Activated naive CD4-positive, alpha-beta T cell treated with anti-CD3 and anti-CD28 coated beads, Interleukin-2, amount 50 U/mL, for 24 hours (primary cell): ENCODE data around the gene PIK3C2G.

ENCODE experiments used
- H3K27ac Mint-ChIP-seq: one replicate; pipeline ENCODE4 v1.8.0; 2021; ENCODE audit warnings: mild to moderate bottlenecking, mixed read lengths
- H3K27me3 Mint-ChIP-seq: one replicate; pipeline ENCODE4 v1.8.0; 2021; ENCODE audit warnings: mixed read lengths
- H3K36me3 Mint-ChIP-seq: one replicate; pipeline ENCODE4 v1.8.0; 2021; ENCODE audit warnings: mixed read lengths
- H3K4me1 Mint-ChIP-seq: one replicate; pipeline ENCODE4 v1.8.0; 2021; ENCODE audit warnings: mixed read lengths
- H3K4me3 Mint-ChIP-seq: one replicate; pipeline ENCODE4 v1.8.0; 2021; ENCODE audit warnings: mild to moderate bottlenecking, mixed read lengths
- H3K9me3 Mint-ChIP-seq: one replicate; pipeline ENCODE4 v1.8.0; 2021; ENCODE audit warnings: mixed read lengths

The PIK3C2G gene

DNA sequence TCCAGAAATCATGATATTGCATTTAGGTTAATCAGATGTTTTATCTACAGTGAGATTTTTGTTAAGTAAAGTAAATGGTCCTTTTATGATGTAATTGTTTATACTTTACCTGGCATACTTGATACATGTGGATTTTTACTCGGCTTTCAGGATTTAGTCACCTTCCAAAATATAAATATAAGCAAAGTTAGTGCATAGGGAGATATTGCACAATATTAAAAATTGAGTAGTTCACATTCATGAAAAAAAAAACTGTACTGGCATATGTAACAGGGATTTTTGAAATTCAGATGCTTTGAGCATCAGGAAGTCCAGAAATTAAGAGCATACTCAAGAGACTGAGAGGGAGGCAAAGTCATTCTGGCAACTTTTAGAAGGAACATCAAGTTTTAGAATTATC lies 303.0 kb downstream of the PIK3C2G start:
- H3K36me3 Mint-ChIP-seq: no peaks in the 10 kb centered on the region
- no peaks in the 10 kb centered on the region for H3K9me3 Mint-ChIP-seq
- H3K27me3 Mint-ChIP-seq: no peaks in the 10 kb centered on the region
- no peak overlapping the region for H3K4me3 Mint-ChIP-seq
- no peak overlapping the region for H3K27ac Mint-ChIP-seq
- no peaks in the 10 kb centered on the region for H3K4me1 Mint-ChIP-seq

DNA sequence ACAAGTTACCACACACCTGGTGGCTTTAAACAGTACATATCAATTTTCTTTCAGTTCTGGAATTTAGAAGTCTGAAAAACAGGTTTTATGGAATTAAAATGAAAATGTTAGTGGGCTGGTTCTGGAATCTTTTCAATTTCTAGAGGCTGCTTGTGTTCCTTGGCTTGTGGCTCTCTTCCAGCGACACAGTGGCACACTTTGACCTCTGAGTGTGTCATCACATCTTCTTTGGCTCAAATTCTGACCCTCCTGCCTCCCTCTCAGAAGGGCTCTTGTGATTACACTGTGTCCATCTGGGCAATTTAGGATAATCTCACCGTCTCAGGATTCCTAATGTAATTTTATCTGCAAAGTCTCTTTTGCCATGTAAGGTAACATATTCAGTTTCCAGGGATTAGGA lies 306.5 kb downstream of the PIK3C2G start:
- H3K27ac Mint-ChIP-seq: no peak overlapping the region
- H3K9me3 Mint-ChIP-seq: peaks cover 5% of the 10 kb centered on the region
- H3K36me3 Mint-ChIP-seq: no peaks in the 10 kb centered on the region
- no peaks in the 10 kb centered on the region for H3K27me3 Mint-ChIP-seq
- no peaks in the 10 kb centered on the region for H3K4me1 Mint-ChIP-seq
- no peak overlapping the region for H3K4me3 Mint-ChIP-seq

DNA sequence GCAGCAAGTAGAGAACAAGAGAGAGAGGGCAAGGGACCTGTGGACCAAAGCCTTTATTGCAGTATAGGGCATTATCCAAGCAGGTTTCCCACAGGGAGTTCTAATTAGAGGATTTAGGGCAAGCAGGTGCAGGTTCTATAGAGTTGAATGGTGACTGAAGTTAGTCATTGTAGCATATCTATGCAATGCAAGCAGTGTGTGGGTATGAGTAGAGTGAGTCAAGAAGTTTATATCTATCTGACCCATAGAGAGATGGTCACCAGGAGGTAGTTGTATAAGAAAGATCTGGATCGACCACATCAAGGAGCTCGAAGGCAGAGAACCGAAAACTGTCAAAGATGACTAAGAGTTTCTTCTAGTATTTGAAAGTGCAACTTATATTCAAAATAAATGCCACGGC lies 309.2 kb downstream of the PIK3C2G start:
- Mint-ChIP-seq H3K27ac (no peak overlapping the region), H3K9me3 (peaks cover 5% of the 10 kb centered on the region), H3K27me3 (no peaks in the 10 kb centered on the region), H3K4me1 (no peaks in the 10 kb centered on the region), H3K4me3 (no peak overlapping the region), H3K36me3 (no peaks in the 10 kb centered on the region)

DNA sequence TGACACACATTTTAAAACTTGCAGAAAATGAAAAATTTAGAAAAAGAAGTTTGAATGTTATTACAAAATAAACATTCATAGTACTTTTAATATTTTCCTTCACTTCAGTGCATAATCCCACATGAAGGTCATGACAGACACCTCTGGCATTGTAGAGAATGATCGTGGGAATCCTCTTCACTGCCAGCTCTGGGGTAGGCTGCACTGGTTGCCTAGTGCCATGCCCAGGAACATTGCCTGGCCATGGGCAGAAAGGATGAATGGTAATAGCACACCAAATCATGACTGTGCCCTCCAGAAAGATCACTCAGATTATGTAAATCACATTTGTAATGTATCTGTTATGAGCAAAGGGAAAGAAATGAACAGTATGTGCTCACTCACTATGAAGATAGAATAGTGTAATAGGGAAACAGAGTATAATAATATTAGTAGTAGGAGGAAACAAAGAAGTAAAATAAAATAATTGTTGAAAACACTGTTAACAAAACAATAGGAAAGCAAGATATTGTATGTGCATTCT lies 314.8 kb downstream of the PIK3C2G start:
- H3K9me3 Mint-ChIP-seq: peaks cover 5% of the 10 kb centered on the region
- no peak overlapping the region for H3K4me3 Mint-ChIP-seq
- no peaks in the 10 kb centered on the region for H3K27me3 Mint-ChIP-seq
- no peaks in the 10 kb centered on the region for H3K4me1 Mint-ChIP-seq
- no peaks in the 10 kb centered on the region for H3K36me3 Mint-ChIP-seq
- no peak overlapping the region for H3K27ac Mint-ChIP-seq

DNA sequence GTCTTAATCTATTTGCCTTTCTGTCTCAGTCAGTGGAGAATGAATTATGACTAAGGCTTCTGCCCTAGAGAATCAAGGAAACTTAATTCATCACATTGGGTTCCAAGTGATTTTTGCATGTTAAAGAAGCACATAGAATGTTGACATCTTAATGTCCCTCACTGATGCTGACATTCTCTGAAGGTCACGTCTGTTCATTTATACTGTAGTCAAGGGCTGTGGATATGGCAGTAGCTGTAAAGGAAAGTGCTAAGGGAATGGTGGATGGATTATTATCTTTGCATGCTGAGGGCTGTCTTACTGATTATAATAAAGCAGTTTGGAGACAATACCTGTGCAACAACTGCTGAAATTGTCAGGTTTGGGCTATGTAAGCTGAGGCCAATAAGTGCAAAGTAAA lies 315.3 kb downstream of the PIK3C2G start:
- Mint-ChIP-seq H3K27me3 (no peaks in the 10 kb centered on the region), H3K9me3 (no peaks in the 10 kb centered on the region)

DNA sequence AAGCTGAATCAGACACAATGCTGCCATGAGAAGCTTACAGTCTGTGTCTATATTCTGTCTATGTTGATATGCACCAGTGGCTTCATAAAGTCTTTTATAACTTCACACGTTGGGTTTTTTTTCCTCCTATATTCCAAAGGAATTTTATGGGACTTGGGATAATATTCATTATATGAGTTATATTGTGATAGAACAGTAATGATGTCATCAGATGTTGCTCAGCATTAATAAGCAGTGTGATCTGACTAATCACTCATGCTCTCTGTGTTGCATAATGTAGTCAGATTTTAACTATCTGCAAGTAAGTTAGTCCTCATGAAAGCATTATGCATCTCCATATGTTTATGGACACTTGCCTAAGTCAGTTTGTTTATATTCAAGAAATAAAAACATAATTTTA lies 316.9 kb downstream of the PIK3C2G start:
- Mint-ChIP-seq H3K36me3 (no peaks in the 10 kb centered on the region), H3K27me3 (no peaks in the 10 kb centered on the region), H3K27ac (no peak overlapping the region), H3K4me3 (no peak overlapping the region), H3K4me1 (no peaks in the 10 kb centered on the region), H3K9me3 (no peaks in the 10 kb centered on the region)

More for the DNA sequence above, 315.3 kb downstream of the PIK3C2G start:
- Mint-ChIP-seq H3K4me1 (no peaks in the 10 kb centered on the region), H3K27ac (no peak overlapping the region), H3K4me3 (no peak overlapping the region), H3K36me3 (no peaks in the 10 kb centered on the region)

DNA sequence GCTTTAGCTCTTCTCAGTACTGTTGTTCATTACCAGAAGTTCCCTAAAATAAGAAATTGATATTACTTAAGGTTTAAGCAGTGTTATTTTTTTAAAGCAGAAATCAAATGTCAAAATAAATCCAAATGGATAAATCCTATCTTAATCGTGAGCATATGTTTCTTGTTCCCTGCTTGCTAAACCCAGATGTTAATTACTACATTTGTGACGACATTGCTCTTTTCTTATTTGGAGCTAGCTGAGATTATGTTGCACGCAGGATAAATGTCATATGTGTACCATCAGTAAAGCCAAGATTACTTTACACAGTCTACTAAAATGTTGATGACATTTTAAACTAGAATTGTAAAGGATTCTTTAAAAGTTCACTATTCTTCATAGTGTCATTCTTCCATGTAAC lies 319.0 kb downstream of the PIK3C2G start:
- peaks cover 11% of the 10 kb centered on the region for H3K9me3 Mint-ChIP-seq
- no peak overlapping the region for H3K27ac Mint-ChIP-seq
- H3K4me3 Mint-ChIP-seq: no peak overlapping the region
- no peaks in the 10 kb centered on the region for H3K4me1 Mint-ChIP-seq
- no peaks in the 10 kb centered on the region for H3K27me3 Mint-ChIP-seq
- H3K36me3 Mint-ChIP-seq: no peaks in the 10 kb centered on the region

DNA sequence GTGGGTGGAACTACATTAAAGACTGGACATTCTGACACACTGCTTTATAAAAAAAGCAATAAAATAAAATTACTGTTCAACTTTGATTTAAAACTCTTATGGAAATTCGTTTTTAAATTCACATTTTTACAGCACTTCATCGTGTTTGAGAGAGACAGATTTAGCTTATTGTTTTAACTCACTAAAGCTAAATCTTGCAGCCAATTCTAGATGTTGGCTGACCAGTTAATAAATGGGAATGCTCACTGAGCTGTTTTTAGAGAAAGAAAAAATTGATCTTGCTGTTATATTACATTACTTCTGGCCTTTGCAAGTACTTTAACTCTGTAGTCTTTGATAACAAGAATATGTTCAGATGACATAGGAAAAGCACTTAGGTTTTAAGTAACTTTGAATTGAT lies 319.4 kb downstream of the PIK3C2G start:
- Mint-ChIP-seq H3K4me1 (no peaks in the 10 kb centered on the region), H3K4me3 (no peak overlapping the region), H3K27me3 (no peaks in the 10 kb centered on the region), H3K27ac (no peak overlapping the region), H3K36me3 (no peaks in the 10 kb centered on the region), H3K9me3 (peaks cover 13% of the 10 kb centered on the region)

DNA sequence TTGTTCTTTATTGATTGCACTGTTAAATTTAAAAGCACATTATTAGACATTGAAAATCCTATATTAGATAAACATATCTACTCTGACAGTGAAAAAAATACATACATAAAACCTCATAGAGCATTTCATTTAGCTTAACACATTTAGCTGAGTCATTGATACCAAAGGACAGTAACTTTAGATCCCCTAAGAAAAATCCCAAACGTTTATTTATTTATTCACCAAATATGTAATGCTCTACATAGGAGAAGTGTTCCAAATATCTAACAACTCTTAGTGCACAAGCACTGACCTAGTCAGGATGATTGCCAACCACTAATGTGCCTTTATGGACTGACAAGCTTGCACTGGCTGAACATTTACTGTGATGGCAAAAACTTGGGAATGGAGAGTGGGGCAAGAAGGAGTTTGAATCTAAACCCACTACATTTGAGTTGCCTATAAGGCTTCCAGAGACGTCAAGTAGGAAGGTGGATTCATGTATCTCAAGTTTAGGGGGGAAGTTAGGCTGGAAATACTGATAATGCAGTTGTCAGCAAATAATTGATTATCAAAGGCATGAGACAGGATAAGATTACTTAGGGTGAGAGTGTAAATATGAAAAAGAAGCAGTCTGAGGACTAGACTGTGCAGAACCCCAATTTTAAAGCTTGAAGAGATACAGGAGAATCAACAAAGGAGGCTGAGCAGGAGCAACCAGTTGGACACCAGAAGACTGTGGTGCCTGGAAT lies 320.1 kb downstream of the PIK3C2G start:
- no peaks in the 10 kb centered on the region for H3K27me3 Mint-ChIP-seq
- no peak overlapping the region for H3K27ac Mint-ChIP-seq
- H3K36me3 Mint-ChIP-seq: no peaks in the 10 kb centered on the region
- H3K4me1 Mint-ChIP-seq: no peaks in the 10 kb centered on the region
- H3K9me3 Mint-ChIP-seq: peaks cover 17% of the 10 kb centered on the region
- H3K4me3 Mint-ChIP-seq: no peak overlapping the region

DNA sequence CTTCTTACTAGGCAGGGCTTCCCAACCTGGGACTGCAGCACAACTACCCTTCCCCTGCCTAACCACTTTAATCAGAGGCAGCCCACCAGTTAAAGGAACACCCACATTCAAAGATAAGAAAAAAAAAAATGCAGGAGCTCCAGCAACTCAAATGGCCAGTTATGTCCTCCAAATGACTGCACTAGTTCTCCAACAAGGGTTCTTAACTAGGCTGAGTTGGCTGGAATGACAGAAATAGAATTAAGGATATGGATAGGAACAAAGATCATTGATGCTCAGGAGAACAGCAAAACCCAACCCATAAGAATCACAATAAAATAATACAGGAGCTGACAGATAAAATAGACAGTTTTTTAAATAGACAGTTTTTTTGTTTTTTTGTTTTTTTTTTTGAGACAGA lies 322.3 kb downstream of the PIK3C2G start:
- peaks cover 23% of the 10 kb centered on the region for H3K9me3 Mint-ChIP-seq
- no peak overlapping the region for H3K27ac Mint-ChIP-seq
- no peak overlapping the region for H3K4me3 Mint-ChIP-seq

DNA sequence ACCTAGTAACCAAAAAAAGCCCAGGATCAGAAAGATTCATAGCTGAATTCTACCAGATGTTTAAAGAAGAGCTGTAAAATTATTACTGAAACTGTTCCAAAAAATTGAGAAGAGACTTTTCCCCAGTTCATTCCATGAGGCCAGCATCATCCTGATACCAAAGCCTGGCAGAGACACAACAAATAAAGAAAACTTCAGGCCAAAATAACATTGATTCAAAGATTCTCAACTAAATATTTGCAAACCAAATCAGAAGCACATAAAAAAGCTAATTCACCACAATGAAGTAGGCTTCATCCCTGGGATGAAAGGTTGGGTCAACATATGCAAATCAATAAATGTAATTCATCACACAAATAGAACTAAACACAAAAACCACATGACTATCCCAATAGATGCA lies 325.3 kb downstream of the PIK3C2G start:
- H3K4me3 Mint-ChIP-seq: no peak overlapping the region
- no peaks in the 10 kb centered on the region for H3K4me1 Mint-ChIP-seq
- no peaks in the 10 kb centered on the region for H3K27me3 Mint-ChIP-seq
- no peak overlapping the region for H3K27ac Mint-ChIP-seq
- H3K36me3 Mint-ChIP-seq: no peaks in the 10 kb centered on the region
- peaks cover 23% of the 10 kb centered on the region for H3K9me3 Mint-ChIP-seq

More for the DNA sequence above, 322.3 kb downstream of the PIK3C2G start:
- no peaks in the 10 kb centered on the region for H3K27me3 Mint-ChIP-seq
- H3K4me1 Mint-ChIP-seq: no peaks in the 10 kb centered on the region
- H3K36me3 Mint-ChIP-seq: no peaks in the 10 kb centered on the region

DNA sequence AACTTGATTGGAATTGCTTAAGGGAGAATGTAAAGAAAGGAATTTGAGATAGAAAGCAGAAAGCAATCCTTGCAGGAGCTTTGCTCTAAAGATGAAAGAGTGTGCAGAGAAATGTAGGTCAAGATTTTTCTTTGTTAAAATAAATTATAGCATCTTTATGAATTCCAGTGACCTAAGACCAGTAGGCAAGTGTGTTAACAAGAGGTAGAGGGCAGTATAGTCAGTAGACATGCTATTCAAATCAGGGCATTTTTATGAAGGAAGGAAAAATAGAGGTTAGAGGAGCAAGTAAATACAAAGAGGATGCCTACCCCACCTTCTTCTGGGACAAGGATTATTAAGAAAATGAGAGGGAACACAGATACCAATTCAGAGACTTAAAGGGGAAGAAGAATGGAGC lies 328.0 kb downstream of the PIK3C2G start:
- Mint-ChIP-seq H3K9me3 (peaks cover 22% of the 10 kb centered on the region), H3K4me1 (no peaks in the 10 kb centered on the region), H3K36me3 (no peaks in the 10 kb centered on the region), H3K27me3 (no peaks in the 10 kb centered on the region), H3K4me3 (no peak overlapping the region), H3K27ac (no peak overlapping the region)

DNA sequence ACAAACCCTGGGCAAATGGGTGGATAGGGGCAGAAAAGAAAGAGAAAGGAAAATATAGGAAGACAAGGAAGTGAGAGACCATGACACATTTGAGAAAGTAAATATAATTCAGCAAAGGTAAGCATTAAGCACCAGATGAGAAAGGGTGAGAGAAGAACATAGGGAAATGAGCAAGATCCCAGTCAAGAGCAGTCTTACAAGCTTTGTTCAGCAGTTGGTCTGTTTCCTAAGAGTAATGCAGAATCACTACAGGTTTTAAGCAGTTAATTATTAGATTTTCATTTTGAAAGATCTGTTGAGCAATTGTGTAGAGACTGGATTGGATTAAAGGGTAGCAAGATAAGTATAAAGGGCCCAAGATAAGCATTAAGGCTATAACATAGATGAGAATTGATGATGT lies 330.2 kb downstream of the PIK3C2G start:
- H3K27me3 Mint-ChIP-seq: no peaks in the 10 kb centered on the region
- peaks cover 5% of the 10 kb centered on the region for H3K9me3 Mint-ChIP-seq
- H3K36me3 Mint-ChIP-seq: no peaks in the 10 kb centered on the region
- H3K27ac Mint-ChIP-seq: no peak overlapping the region
- H3K4me3 Mint-ChIP-seq: no peak overlapping the region
- H3K4me1 Mint-ChIP-seq: no peaks in the 10 kb centered on the region

DNA sequence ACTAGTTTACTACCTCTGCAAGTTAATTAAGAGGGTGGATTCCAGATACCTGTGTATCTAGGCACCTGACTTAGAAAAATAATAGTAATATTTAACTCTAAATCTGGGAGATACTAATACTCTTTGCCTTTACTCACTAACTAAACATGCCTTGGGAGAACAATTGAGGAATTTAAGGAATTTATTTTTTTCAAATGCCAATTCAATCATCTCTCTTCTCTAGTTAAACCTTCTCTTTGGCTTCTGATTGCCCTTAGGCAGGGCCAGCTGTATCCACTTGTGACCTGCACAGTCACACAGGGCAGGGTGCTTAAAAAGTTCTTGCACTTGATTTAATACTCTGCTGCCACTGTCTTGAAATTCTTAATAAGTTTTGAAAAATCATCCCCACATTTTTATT lies 334.1 kb downstream of the PIK3C2G start:
- Mint-ChIP-seq H3K27ac (no peak overlapping the region), H3K36me3 (no peaks in the 10 kb centered on the region), H3K4me3 (no peak overlapping the region), H3K27me3 (no peaks in the 10 kb centered on the region), H3K4me1 (no peaks in the 10 kb centered on the region), H3K9me3 (no peaks in the 10 kb centered on the region)

DNA sequence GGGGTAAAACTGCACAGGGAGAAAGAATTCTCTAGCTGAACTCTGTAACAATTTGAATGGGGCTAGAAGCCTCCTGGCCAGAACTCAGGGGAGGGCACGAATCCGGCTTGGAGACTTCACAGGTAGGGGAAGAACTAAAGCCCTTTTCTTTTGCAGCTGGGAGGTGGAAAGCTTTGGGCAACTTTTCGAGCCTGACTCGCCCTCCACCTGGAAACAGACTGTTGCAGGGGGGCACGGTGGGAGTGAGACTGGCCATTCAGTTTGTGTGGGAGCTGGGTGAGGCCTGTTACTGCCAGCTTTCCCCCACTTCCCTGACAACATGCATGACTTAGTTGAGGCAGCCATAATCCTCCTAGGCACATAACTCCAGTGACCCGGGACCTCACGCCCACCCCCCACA lies 340.6 kb downstream of the PIK3C2G start:
- Mint-ChIP-seq H3K4me3 (no peak overlapping the region), H3K4me1 (no peaks in the 10 kb centered on the region), H3K27ac (no peak overlapping the region), H3K27me3 (no peaks in the 10 kb centered on the region), H3K9me3 (peaks cover 4% of the 10 kb centered on the region), H3K36me3 (no peaks in the 10 kb centered on the region)

DNA sequence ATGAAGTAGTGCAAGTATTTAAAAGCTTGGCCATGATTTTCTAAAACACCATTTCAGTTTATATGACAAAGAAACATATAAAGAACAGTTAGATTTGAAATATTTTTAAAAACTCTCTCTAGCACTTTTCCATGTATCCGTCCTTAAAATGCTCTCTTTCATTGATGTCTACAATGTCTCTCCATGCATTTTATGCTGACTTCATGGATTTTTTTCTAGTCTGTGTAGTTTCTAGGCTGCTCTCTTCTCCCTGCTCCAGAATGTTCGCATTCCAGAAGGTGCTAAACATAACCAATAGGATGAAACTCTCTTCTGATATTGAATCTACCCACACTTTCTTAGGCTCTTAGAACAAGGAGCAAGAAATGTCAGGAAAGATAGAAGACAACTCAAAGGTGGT lies 351.7 kb downstream of the PIK3C2G start:
- Mint-ChIP-seq H3K27ac (no peak overlapping the region), H3K4me1 (no peaks in the 10 kb centered on the region), H3K4me3 (no peak overlapping the region), H3K27me3 (no peaks in the 10 kb centered on the region), H3K36me3 (no peaks in the 10 kb centered on the region), H3K9me3 (peaks cover 4% of the 10 kb centered on the region)

DNA sequence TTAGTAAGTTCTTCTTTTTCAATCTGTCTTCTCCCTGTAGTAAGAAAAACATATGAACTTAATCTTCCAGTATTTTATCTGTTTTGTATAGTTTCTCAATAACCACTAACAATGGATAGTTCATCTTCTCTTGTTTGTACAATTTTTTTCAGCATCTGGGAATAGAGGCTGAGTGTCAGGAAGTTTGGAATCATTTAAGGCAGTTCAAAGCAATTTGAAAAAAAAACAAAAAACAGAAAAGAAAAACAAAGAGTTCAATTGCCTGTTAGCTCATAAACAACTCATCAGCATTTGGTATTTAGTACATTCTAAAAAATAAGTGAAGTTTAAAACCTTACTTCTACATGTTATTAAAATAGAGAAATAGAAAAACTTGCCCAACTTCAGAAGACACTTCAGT lies 359.7 kb downstream of the PIK3C2G start:
- no peak overlapping the region for H3K4me3 Mint-ChIP-seq
- H3K27me3 Mint-ChIP-seq: no peaks in the 10 kb centered on the region
- H3K9me3 Mint-ChIP-seq: no peaks in the 10 kb centered on the region
- H3K27ac Mint-ChIP-seq: no peak overlapping the region
- H3K4me1 Mint-ChIP-seq: no peaks in the 10 kb centered on the region
- H3K36me3 Mint-ChIP-seq: no peaks in the 10 kb centered on the region
